Activated CD8-positive, alpha-beta T cell treated with anti-CD3 and anti-CD28 coated beads, Interleukin-2, amount 10 ng/mL, durations not matched to agents 7 days and 5 days (primary cell): Measurements from ENCODE around the gene PKN3. TPM values are rescaled to one million over a fixed set of nuclear protein-coding genes. Genes with fewer than 3 reads are reported as not detected.

ENCODE experiments used
- ATAC-seq: fragments of 150-1000 bp; cut with Tn5 transposase; one replicate; pipeline ENCODE4 v1.10.0; 2021; ENCODE audit warnings: moderate library complexity
- CTCF ChIA-PET: fragments of 350-600 bp; sonication (Branson Sonifier 250); formaldehyde crosslinking; loops from one replicate; lab custom pipeline; 2021; ENCODE audit warnings: antibody characterized with exemption; lab: Charles Lee
- POLR2A ChIA-PET: fragments of 350-600 bp; sonication (Branson Sonifier 250); formaldehyde crosslinking; loops from one replicate; lab custom pipeline; 2021; ENCODE audit warnings: antibody characterized with exemption; lab: Charles Lee
- DNase-seq: peaks from one replicate; pipeline ENCODE4 v3.0.0-alpha.2; 2020
- H3K27ac Mint-ChIP-seq: one replicate; pipeline ENCODE4 v1.8.0; 2021; ENCODE audit warnings: mild to moderate bottlenecking, mixed read lengths
- H3K27me3 Mint-ChIP-seq: one replicate; pipeline ENCODE4 v1.8.0; 2021; ENCODE audit warnings: low read depth, mixed read lengths
- H3K36me3 Mint-ChIP-seq: one replicate; pipeline ENCODE4 v1.8.0; 2021; ENCODE audit warnings: low read depth, mixed read lengths
- H3K4me1 Mint-ChIP-seq: one replicate; pipeline ENCODE4 v1.8.0; 2021; ENCODE audit warnings: low read depth, mixed read lengths
- H3K4me3 Mint-ChIP-seq: one replicate; pipeline ENCODE4 v1.8.0; 2021; ENCODE audit warnings: mild to moderate bottlenecking, mixed read lengths
- H3K9me3 Mint-ChIP-seq: one replicate; pipeline ENCODE4 v1.8.0; 2022; ENCODE audit warnings: mixed read lengths; ENCODE audit not compliant: insufficient read depth
- total RNA-seq, 2 experiments: library from RNA; stranded (reverse); gene quantifications; one replicate each; pipeline ENCODE4 v1.2.3, GENCODE V29; 2021

PKN3 gene
- total RNA-seq, 2 experiments from 2014 or later: 7.6 to 8.0 TPM

- Mint-ChIP-seq H3K27ac (peak overlapping the region; percentile 88), H3K4me3 (peak overlapping the region; percentile 91), H3K27me3 (no peaks in the 10 kb centered on the region), H3K4me1 (peaks cover 53% of the 10 kb centered on the region), H3K36me3 (peaks cover 22% of the 10 kb centered on the region), H3K9me3 (no peaks in the 10 kb centered on the region)
- DNase-seq (peak; percentile 58), ATAC-seq (peak; percentile 34)
- POLR2A ChIA-PET: interaction anchor here (0.6 to 1.9 kb wide), 5 partner anchors 29 to 347 kb away, joined by 3 to 4 read pairs (median 4); partner anchors contain the start of gene ZDHHC12
- CTCF ChIA-PET: interaction anchor here (1.2 to 2.3 kb wide), 3 partner anchors 9 to 135 kb away, joined by 3 to 12 read pairs (median 8); partner anchors contain the start of genes ENDOG and PKN3
Observed at GRCh38 chr9:128683340-128684064, 18.8 kb upstream of the PKN3 start.

GRCh38 chr9:128684065-128684324, 18.3 kb upstream of the PKN3 start:
- DNase-seq (no peak), ATAC-seq (no peak)
- Mint-ChIP-seq H3K27ac (peak overlapping the region; percentile 88), H3K4me1 (peaks cover 53% of the 10 kb centered on the region), H3K27me3 (no peaks in the 10 kb centered on the region), H3K4me3 (peak overlapping the region; percentile 91), H3K9me3 (no peaks in the 10 kb centered on the region), H3K36me3 (peaks cover 22% of the 10 kb centered on the region)
- CTCF ChIA-PET: interaction anchor here (0.9 to 2.3 kb wide), 4 partner anchors 9 to 134 kb away, joined by 3 to 12 read pairs (median 6); partner anchors contain the start of genes ENDOG and PKN3
- POLR2A ChIA-PET: interaction anchor here (0.6 to 1.9 kb wide), 5 partner anchors 29 to 348 kb away, joined by 3 to 4 read pairs (median 3); partner anchors contain the start of gene ZDHHC12

- Mint-ChIP-seq H3K27ac (peak overlapping the region; percentile 88), H3K9me3 (no peaks in the 10 kb centered on the region), H3K36me3 (peaks cover 22% of the 10 kb centered on the region), H3K4me3 (peak overlapping the region; percentile 91), H3K27me3 (no peaks in the 10 kb centered on the region), H3K4me1 (peaks cover 53% of the 10 kb centered on the region)
- ChIA-PET POLR2A (interaction anchor here (0.7 to 1.9 kb wide), 7 partner anchors 13 to 264 kb away, joined by 3 to 5 read pairs (median 4); partner anchors contain the start of gene ZDHHC12), CTCF (interaction anchor here (0.6 to 2.3 kb wide), 5 partner anchors 8 to 134 kb away, joined by 3 to 12 read pairs (median 3); partner anchors contain the start of genes ENDOG, PKN3 and ZER1)
- peak; percentile 89 for DNase-seq
- peak; percentile 66 for ATAC-seq
Observed at GRCh38 chr9:128684325-128685199, 17.7 kb upstream of the PKN3 start.

GRCh38 chr9:128685636-128686489, 16.4 kb upstream of the PKN3 start:
- Mint-ChIP-seq H3K9me3 (no peaks in the 10 kb centered on the region), H3K4me1 (peaks cover 53% of the 10 kb centered on the region), H3K27ac (peak overlapping the region; percentile 88), H3K27me3 (no peaks in the 10 kb centered on the region), H3K4me3 (peak overlapping the region; percentile 91), H3K36me3 (peaks cover 28% of the 10 kb centered on the region)
- peak; percentile 66 for DNase-seq
- peak; percentile 22 for ATAC-seq
- POLR2A ChIA-PET: interaction anchor here (0.6 to 1.2 kb wide), 3 partner anchors 28 to 91 kb away, joined by 3 to 5 read pairs (median 4); partner anchors contain the start of gene ZDHHC12
- CTCF ChIA-PET: interaction anchor here (1.0 to 2.3 kb wide), 3 partner anchors 16 to 133 kb away, joined by 3 to 12 read pairs (median 8); partner anchors contain the start of genes ENDOG and PKN3

GRCh38 chr9:128687453-128687852, 14.8 kb upstream of the PKN3 start:
- DNase-seq (no peak), ATAC-seq (no peak)
- H3K36me3 Mint-ChIP-seq: peaks cover 36% of the 10 kb centered on the region
- no peaks in the 10 kb centered on the region for H3K9me3 Mint-ChIP-seq
- ChIA-PET POLR2A (interaction anchor here (0.6 to 2.5 kb wide), 3 partner anchors 10 to 488 kb away, joined by 3 to 6 read pairs (median 3); partner anchors contain the start of gene ZDHHC12), CTCF (no interaction called here)
- H3K27me3 Mint-ChIP-seq: no peaks in the 10 kb centered on the region
- peak overlapping the region; percentile 88 for H3K27ac Mint-ChIP-seq
- H3K4me3 Mint-ChIP-seq: peak overlapping the region; percentile 15
- H3K4me1 Mint-ChIP-seq: peaks cover 62% of the 10 kb centered on the region

- Mint-ChIP-seq H3K36me3 (peaks cover 41% of the 10 kb centered on the region), H3K4me3 (peak within 1 kb of the TSS; percentile 79), H3K27ac (peak within 1 kb of the TSS; percentile 95)
Observed at GRCh38 chr9:128688501-128689292, 13.6 kb upstream of the PKN3 start, which contains the start of gene SET. SET (plus strand) TSS chr9:128689222; CDS start chr9:128689583, 361 bp downstream.

GRCh38 chr9:128689293-128689774, 13.0 kb upstream of the PKN3 start:
- no peaks in the 10 kb centered on the region for H3K27me3 Mint-ChIP-seq
- peak overlapping the region; percentile 52 for H3K4me3 Mint-ChIP-seq
- H3K4me1 Mint-ChIP-seq: peaks cover 62% of the 10 kb centered on the region
- ChIA-PET POLR2A (interaction anchor here (0.7 to 2.5 kb wide), 11 partner anchors 8 to 138 kb away, joined by 3 to 8 read pairs (median 5); partner anchors contain the start of genes PKN3 and ZDHHC12), CTCF (interaction anchor here (1.1 to 1.8 kb wide), 3 partner anchors 13 to 443 kb away, joined by 3 to 5 read pairs (median 4); partner anchors contain the start of genes PKN3 and ZDHHC12)
- peak; percentile 67 for DNase-seq
- peaks cover 42% of the 10 kb centered on the region for H3K36me3 Mint-ChIP-seq
- peak overlapping the region; percentile 71 for H3K27ac Mint-ChIP-seq
- H3K9me3 Mint-ChIP-seq: no peaks in the 10 kb centered on the region
- peak; percentile 16 for ATAC-seq

More at GRCh38 chr9:128688501-128689292, 13.6 kb upstream of the PKN3 start, which contains the start of gene SET:
- Mint-ChIP-seq H3K9me3 (no peaks in the 10 kb centered on the region), H3K4me1 (peaks cover 62% of the 10 kb centered on the region), H3K27me3 (no peaks in the 10 kb centered on the region)
- DNase-seq: peak; percentile 94
- peak; percentile 81 for ATAC-seq
- CTCF ChIA-PET: interaction anchor here (1.1 to 1.8 kb wide), 3 partner anchors 13 to 443 kb away, joined by 3 to 5 read pairs (median 4); partner anchors contain the start of genes PKN3 and ZDHHC12
- POLR2A ChIA-PET: interaction anchor here (0.7 to 2.5 kb wide), 10 partner anchors 9 to 138 kb away, joined by 3 to 8 read pairs (median 4); partner anchors contain the start of genes PKN3 and ZDHHC12

GRCh38 chr9:128689820-128690683, 12.3 kb upstream of the PKN3 start:
- ChIA-PET CTCF (interaction anchor here (1.1 to 4.5 kb wide), 5 partner anchors 10 to 442 kb away, joined by 3 to 42 read pairs (median 5); partner anchors contain the start of genes PKN3 and ZDHHC12), POLR2A (interaction anchor here (0.7 to 2.5 kb wide), 10 partner anchors 8 to 139 kb away, joined by 3 to 8 read pairs (median 6); partner anchors contain the start of gene ZDHHC12)
- peak overlapping the region; percentile 97 for H3K4me3 Mint-ChIP-seq
- peaks cover 48% of the 10 kb centered on the region for H3K36me3 Mint-ChIP-seq
- peak overlapping the region; percentile 95 for H3K27ac Mint-ChIP-seq
- H3K27me3 Mint-ChIP-seq: no peaks in the 10 kb centered on the region
- no peaks in the 10 kb centered on the region for H3K9me3 Mint-ChIP-seq
- no peak for ATAC-seq
- peak; percentile 67 for DNase-seq
- peaks cover 55% of the 10 kb centered on the region for H3K4me1 Mint-ChIP-seq

- ChIA-PET POLR2A (interaction anchor here (1.0 to 1.6 kb wide), 2 partner anchors 16 to 45 kb away, joined by 3 read pairs; no protein-coding TSS in a partner anchor), CTCF (interaction anchor here (1.8 to 4.5 kb wide), 2 partner anchors 10 to 11 kb away, joined by 7 to 42 read pairs; partner anchors contain the start of gene PKN3)
- peak overlapping the region; percentile 97 for H3K4me3 Mint-ChIP-seq
- H3K9me3 Mint-ChIP-seq: no peaks in the 10 kb centered on the region
- H3K27me3 Mint-ChIP-seq: no peaks in the 10 kb centered on the region
- peaks cover 49% of the 10 kb centered on the region for H3K36me3 Mint-ChIP-seq
- H3K27ac Mint-ChIP-seq: peak overlapping the region; percentile 95
- peaks cover 48% of the 10 kb centered on the region for H3K4me1 Mint-ChIP-seq
- no peak for DNase-seq
- ATAC-seq: no peak
Observed at GRCh38 chr9:128690684-128691034, 11.6 kb upstream of the PKN3 start.
